Activated T-cell treated with anti-CD3 and anti-CD28 coated beads, Interleukin-2, amount 50 U/mL, for 72 hours (primary cell): ENCODE data around the gene SHKBP1. TPM values are rescaled to one million over a fixed set of nuclear protein-coding genes. Genes with fewer than 3 reads are reported as not detected.

Experiments used
- ATAC-seq, 2 donors: fragments of 150-1000 bp; cut with Tn5 transposase; replicated peaks in 1 of 2; 2 replicates each; pipeline ENCODE4 v1.10.0; 2021; ENCODE audit warnings: moderate library complexity in 2 of 2, mild to moderate bottlenecking in 1 of 2
- DNase-seq, 2 donors: peaks; one replicate each; pipeline ENCODE4 v3.0.0; 2021 to 2022; ENCODE audit warnings: mixed read lengths in 1 of 2
- H3K27ac Mint-ChIP-seq: one replicate; pipeline ENCODE4 v1.8.0; 2022; ENCODE audit warnings: mild to moderate bottlenecking, moderate library complexity, mixed read lengths
- H3K27me3 Mint-ChIP-seq: one replicate; pipeline ENCODE4 v1.8.0; 2022; ENCODE audit warnings: low read depth, mixed read lengths
- H3K36me3 Mint-ChIP-seq, 2 donors: one replicate each; pipeline ENCODE4 v1.8.0; 2022; ENCODE audit warnings: mixed read lengths in 2 of 2, mild to moderate bottlenecking in 1 of 2; ENCODE audit not compliant: insufficient read depth in 2 of 2
- H3K4me1 Mint-ChIP-seq: one replicate; pipeline ENCODE4 v1.8.0; 2022; ENCODE audit warnings: low read depth, mixed read lengths
- H3K4me3 Mint-ChIP-seq, 2 donors: one replicate each; pipeline ENCODE4 v1.8.0; 2022; ENCODE audit warnings: mild to moderate bottlenecking in 2 of 2, mixed read lengths in 2 of 2, moderate library complexity in 2 of 2
- H3K9me3 Mint-ChIP-seq, 2 donors: one replicate each; pipeline ENCODE4 v1.8.0; 2022; ENCODE audit warnings: mixed read lengths in 2 of 2
- total RNA-seq, 2 donors: library from RNA; stranded (reverse); gene quantifications; one replicate each; pipeline ENCODE4 v1.2.3, GENCODE V29; 2022

Gene SHKBP1
- total RNA-seq, 2 donors from 2014 or later, result 145 to 152 TPM

GRCh38 chr19:40640744-40641143, 64.1 kb downstream of the SHKBP1 start:
- Mint-ChIP-seq H3K4me3 (no peak overlapping the region), H3K27me3 (peaks cover 2% of the 10 kb centered on the region), H3K36me3 (no peaks in the 10 kb centered on the region), H3K9me3 (no peaks in the 10 kb centered on the region), H3K27ac (no peak overlapping the region), H3K4me1 (peaks cover 7% of the 10 kb centered on the region)
- no peak for ATAC-seq
- no peak for DNase-seq

Other genes starting within 250 kb of the SHKBP1 start
- gene C19orf47, start 228.5 kb upstream of the SHKBP1 start, total RNA-seq, result 10 to 100 TPM; 20.7 to 24.8 TPM
- 100 to 1,000 TPM in 1 of 2 donors, 10 to 100 TPM in 1; 99.8 to 102 TPM for gene PLD3, start 228.2 kb upstream of the SHKBP1 start, total RNA-seq
- gene HIPK4, start 186.7 kb upstream of the SHKBP1 start, total RNA-seq, result under 1 TPM in 1 of 2 donors, not detected in 1; 0.12 TPM
- 1 to 10 TPM; 3.4 to 3.7 TPM for gene PRX, start 163.5 kb upstream of the SHKBP1 start, total RNA-seq
- gene SERTAD1, start 150.9 kb upstream of the SHKBP1 start, total RNA-seq, result 10 to 100 TPM; 12.9 to 16.9 TPM
- gene SERTAD3, start 132.5 kb upstream of the SHKBP1 start, total RNA-seq, result 10 to 100 TPM; 12.6 to 16.3 TPM
- 10 to 100 TPM; 40.7 to 51.0 TPM for gene BLVRB, start 111.1 kb upstream of the SHKBP1 start, total RNA-seq
- 1 to 10 TPM; 2.2 to 4.8 TPM for gene SPTBN4, start 109.9 kb upstream of the SHKBP1 start, total RNA-seq
- gene LTBP4, start 24.5 kb downstream of the SHKBP1 start, total RNA-seq, result 100 to 1,000 TPM; 164 to 195 TPM
- gene NUMBL, start 113.8 kb downstream of the SHKBP1 start, total RNA-seq, result 10 to 100 TPM; 16.1 to 18.6 TPM
- gene COQ8B, start 140.0 kb downstream of the SHKBP1 start, total RNA-seq, result 10 to 100 TPM; 45.4 to 58.6 TPM
- gene ITPKC, start 140.2 kb downstream of the SHKBP1 start, total RNA-seq, result 10 to 100 TPM; 14.4 to 15.1 TPM
- gene ACTMAP, start 173.6 kb downstream of the SHKBP1 start, total RNA-seq, result 10 to 100 TPM; 32.8 to 45.1 TPM
- gene SNRPA, start 174.3 kb downstream of the SHKBP1 start, total RNA-seq, result 100 to 1,000 TPM; 201 to 290 TPM
- 1 to 10 TPM in 1 of 2 donors, under 1 TPM in 1; 0.97 to 1.1 TPM for gene MIA, start 198.6 kb downstream of the SHKBP1 start, total RNA-seq
- 10 to 100 TPM; 44.4 to 45.7 TPM for gene RAB4B, start 201.4 kb downstream of the SHKBP1 start, total RNA-seq
- 10 to 100 TPM; 90.5 to 91.8 TPM for gene EGLN2, start 222.3 kb downstream of the SHKBP1 start, total RNA-seq